Subcutaneous adipose tissue (tissue), 4 donors: ENCODE measurements around the gene SLC22A2. TPM values are rescaled to one million over a fixed set of nuclear protein-coding genes. Genes with fewer than 3 reads are reported as not detected.

Source experiments
- CTCF ChIP-seq: fragments of 450-650 bp; IDR thresholded peaks from one replicate; pipeline ENCODE4 v1.5.1; 2016; ENCODE audit warnings: low read depth, mild to moderate bottlenecking, control low read depth, antibody characterized with exemption, moderate library complexity
- total RNA-seq, 4 donors: library from RNA; depleted of rRNA; stranded (reverse); fragments of >200 nt; gene quantifications; one replicate each; pipeline ENCODE4 v1.1.0, GENCODE V29; 2016

Gene SLC22A2
- total RNA-seq, 4 donors from 2014 or later, result not detected

GRCh38 chr6:160256445-160256844, 2.2 kb downstream of the SLC22A2 start:
- TF ChIP-seq CTCF, result no peak

- no peak for TF ChIP-seq CTCF
These were observed 3.9 kb downstream of the SLC22A2 start for GRCh38 chr6:160254467-160255312.

- no peak for TF ChIP-seq CTCF
These were observed 4.9 kb downstream of the SLC22A2 start for GRCh38 chr6:160253714-160254113.

GRCh38 chr6:160253292-160253691, 5.3 kb downstream of the SLC22A2 start:
- no peak for TF ChIP-seq CTCF

GRCh38 chr6:160252073-160252813, 6.4 kb downstream of the SLC22A2 start:
- no peak for TF ChIP-seq CTCF

GRCh38 chr6:160249671-160250070, 8.9 kb downstream of the SLC22A2 start:
- no peak for TF ChIP-seq CTCF

- TF ChIP-seq CTCF, result no peak
These were observed 10.1 kb downstream of the SLC22A2 start for GRCh38 chr6:160248538-160248937.
